GM19035 (cell line): ENCODE measurements around the gene OR2M2.

ENCODE experiments used
- ATAC-seq: cut with Tn5 transposase; IDR thresholded peaks from one replicate; pipeline ENCODE4 v1.9.1; 2021; ENCODE audit not compliant: unreplicated experiment

Gene OR2M2, protein sequence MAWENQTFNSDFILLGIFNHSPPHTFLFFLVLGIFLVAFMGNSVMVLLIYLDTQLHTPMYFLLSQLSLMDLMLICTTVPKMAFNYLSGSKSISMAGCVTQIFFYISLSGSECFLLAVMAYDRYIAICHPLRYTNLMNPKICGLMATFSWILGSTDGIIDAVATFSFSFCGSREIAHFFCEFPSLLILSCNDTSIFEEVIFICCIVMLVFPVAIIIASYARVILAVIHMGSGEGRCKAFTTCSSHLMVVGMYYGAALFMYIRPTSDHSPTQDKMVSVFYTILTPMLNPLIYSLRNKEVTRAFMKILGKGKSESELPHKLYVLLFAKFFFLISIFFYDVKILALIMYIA

DNA sequence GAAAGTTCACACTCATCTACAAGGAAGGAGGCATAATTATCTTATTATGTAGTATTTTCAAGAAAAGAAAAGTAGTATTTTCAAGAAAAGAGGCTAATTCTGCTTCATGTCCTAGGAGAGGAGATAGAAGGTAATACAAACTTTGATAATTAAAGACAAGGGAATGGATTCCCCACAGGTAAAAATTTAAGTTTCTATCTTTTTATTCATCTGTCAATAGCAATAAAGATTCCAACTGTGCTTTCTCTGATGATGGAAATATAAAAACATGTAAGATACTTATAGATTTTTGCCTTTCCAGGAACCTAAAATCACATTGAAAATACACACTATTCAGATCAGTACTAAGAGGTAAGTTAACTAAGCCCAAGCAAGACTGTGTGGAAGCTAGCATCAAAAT lies at the start of gene OR2M2:
Gene OR2M2 (plus strand): TSS at position 301 of the 400 bp plus-strand sequence. CDS start 5,165 bp downstream, outside the sequence.
- ATAC-seq: no peak

DNA sequence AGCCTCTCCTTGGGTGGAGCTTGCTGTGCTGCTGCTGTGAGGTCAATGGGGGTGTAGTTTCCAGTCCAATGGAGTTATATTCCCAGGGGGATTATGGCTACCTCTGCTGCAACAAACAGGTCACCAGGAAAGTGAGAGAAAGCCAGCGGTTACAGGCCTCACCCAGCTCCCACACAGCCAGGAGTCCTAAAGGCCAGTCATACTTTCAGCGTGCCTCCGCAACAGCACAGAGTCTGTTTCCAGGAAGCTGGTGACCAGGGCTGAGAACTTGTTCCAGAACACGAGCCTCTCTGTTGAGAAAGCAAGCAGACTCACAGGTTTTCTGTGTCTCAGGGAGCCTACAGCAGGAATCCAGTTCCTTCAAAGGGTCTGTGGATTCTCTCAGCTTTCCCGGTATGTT lies 47.0 kb upstream of the OR2M2 start:
- ATAC-seq: no peak

DNA sequence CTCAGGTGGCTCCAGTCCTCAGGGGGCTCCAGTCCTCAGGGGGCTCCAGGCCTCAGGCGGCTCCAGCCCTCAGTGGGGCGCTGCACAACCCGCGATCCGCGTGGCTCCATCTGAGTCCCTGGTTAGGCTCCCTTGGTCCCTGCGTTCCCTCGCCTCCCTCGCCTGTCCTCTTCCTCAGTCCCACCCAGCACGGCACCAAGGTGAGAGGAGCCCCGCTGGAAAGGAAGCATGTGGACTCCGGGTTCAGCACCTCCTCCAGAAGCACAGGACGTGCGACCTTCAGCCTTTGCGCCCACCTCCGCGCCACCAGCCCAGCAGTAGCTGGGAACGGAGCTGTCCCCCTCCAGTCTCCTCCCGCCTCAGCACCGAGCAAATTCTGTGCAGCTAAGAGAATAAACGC lies 37.8 kb upstream of the OR2M2 start:
- no peak for ATAC-seq

DNA sequence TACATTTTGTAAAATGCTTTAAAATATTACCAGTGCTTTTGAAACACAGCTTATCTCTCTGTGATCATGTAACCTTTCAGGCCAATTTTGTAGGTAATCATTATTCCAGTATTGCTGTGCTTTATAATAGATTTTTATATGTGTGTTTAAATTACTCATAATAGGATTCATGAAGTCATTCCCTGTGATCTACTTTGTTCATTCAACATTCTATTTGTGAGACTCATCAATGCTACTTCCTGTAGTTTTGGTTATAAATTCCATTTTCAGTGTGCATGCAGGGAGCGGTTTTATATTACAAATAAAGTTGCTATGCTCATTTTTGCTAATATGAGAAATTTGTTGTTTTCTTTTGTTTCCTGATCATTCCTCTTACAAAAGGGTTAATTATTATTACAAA lies 33.8 kb upstream of the OR2M2 start:
- ATAC-seq: no peak

DNA sequence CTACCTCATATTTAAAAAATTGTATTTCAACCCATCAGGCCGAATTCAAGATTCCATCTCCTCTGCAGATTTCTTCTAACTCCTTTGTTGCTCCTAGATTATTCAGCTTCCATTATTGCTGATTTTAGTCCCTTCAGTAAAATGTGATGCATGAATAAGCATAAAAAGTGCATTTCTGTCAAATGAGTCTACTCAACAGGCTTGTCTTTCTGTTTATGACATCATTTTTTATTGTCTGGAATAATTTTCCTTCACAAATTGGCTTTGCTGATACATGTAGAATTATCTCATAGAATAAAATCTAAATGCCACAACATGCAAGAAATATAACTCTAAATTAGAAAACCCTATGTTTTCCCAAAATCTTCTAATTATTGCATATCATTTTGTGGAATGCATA lies 31.3 kb upstream of the OR2M2 start:
- no peak for ATAC-seq

DNA sequence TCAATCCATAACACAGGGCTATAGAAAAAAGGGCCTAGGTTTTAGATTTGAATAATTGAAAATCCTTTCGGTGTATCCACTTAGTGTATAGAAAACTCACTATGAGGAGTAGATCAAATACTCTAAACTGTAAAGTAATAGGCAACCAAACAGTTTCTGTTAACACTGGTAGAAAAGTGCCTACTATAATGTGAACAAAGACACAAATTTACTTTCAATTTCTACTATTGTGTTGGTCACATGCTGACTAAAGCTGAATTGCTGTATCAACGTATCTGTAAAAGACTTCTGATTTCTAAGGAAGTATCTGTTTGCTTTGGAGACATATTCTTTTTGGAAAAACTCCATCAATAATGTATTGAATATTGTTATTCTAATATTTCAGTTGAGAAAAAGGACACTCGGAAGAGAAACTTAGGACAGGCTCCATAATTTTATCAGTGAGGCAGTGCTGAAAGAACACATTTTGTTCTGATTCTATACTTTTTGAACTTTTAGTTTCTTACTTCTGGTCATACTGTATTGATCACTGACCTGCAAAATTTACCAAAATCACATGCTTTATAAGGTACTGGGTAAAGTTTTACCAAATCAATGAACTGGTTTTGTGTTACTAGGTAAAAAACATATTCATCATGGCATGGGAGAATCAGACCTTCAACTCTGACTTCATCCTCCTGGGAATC lies 30.0 kb upstream of the OR2M2 start, which contains the start of gene OR2M5:
Gene OR2M5 (plus strand): TSS at position 636 of the 686 bp plus-strand sequence. CDS start 0 bp downstream, at position 636.
- no peak for ATAC-seq

DNA sequence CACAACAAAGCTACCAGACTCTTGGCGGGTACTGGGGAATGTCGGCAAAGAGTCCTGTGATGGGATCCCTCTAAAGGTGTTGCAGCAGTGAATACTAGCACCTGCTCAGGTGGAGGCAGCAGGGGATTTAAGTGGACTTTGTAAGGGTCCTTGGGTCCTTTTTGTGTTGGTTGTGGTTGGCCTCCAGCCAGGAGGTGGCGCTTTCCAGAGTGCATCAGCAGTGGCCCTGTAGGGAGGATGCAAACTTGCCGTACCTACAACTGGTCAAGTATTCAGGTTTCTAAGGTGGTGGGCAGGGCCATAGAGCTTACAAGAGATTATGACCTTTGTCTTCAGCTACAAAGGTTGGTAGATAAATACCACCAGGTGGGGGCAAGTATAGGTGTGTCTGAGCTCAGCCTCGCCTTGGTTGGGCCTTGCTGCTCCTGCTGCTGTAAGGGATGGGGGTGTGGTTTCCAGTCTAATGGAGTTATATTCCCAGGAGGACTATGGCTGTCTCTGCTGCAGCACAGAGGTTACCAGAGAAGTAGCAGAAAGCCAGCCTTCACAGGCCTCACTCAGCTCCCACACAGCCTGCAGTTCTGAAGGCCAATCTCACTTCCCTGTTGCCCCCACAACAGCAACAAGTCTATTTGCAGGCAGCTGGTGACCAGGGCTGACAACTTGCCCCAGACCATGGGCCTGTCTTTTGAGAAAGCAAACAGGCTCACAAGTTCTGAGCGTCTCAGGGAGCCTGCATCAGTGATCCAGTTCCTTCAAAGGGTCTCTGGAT lies 22.4 kb upstream of the OR2M2 start:
- no peak for ATAC-seq

DNA sequence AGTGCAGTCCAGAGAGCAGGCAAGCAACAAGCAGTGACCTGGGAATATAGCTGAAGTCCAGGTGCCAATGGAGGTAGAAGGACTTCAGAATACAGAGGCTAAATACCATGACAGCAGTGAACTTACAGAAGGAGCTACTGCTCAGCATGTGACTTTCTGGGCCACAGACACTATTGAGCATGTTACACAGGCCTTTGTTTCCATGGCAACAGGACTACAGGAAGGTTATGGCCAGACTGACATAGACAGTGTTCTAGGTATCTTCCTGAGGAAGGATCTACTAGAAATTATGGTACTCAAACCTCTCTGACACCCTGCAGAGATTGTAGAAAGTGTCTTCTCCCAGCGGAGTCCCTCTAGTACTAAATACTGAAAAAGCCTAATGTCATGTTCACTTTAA lies 18.7 kb upstream of the OR2M2 start:
- no peak for ATAC-seq

DNA sequence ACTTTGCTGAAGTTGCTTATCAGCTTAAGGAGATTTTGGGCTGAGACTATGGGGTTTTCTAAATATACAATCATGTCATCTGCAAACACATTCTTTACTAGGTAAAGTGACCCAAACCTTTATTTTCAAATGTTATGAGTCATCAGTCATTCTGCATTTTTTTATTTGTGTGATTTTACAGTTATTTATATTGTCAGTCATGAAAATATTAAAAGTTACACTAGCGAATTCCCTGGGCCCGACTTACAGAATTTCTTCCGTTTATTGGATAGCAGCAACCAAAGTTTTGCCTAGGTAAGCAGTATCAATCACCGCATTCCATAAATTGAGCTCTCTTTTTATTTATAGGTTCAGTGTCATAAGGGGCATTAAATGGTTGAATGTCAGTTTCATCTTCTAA lies 15.9 kb upstream of the OR2M2 start:
- ATAC-seq: no peak

DNA sequence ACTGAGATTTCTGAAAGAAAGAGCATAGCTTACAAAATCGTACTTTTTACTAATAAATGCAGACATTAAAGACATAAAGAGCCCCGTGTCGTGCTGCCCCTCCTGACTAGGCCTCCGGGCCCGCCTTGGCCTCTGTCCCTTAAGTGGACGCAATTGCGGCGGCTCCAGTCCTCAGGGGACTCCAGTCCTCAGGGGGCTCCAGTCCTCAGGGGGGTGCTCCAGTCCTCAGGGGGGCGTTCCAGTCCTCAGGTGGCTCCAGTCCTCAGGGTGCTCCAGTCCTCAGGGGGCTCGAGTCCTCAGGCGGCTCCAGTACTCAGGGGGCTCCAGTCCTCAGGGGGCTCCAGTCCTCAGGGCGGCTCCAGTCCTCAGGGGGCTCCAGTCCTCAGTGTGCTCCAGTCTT lies 10.6 kb upstream of the OR2M2 start:
- ATAC-seq: no peak

DNA sequence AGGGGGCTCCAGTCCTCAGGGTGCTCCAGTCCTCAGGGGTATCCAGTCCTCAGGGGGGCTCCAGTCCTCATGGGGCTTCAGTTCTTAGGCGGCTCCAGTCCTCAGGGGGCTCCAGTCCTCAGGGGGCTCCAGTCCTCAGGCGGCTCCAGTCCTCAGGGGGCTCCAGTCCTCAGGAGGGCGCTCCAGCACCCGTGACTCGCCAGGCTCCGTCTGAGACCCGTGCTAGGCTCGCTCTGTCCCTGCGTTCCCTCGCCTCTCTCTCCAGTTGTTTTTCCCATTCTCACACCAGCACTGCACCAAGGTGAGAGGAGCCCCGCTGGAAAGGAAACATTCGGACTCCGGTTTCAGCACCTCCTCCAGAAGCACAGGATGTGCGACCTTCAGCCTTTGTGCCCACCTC lies 9.4 kb upstream of the OR2M2 start:
- ATAC-seq: no peak

DNA sequence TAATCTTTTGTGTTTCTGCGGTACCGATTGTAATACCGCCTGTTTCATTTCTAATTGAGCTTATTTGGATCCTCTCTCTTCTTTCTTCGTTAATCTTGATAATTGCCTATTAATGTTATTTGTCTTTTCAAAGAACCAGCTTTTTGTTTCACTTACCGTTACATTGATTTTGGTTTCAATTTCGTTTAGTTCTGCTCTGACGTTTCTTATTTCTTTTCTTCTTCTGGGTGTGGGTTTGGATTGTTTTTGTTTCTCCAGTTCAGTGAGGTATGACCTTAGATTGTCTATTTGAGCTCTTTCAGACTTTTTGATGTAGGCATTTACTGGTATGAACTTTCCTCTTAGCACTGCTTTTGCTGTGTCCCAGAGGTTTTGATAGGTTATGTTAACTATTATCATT lies 9.4 kb downstream of the OR2M2 start:
- ATAC-seq: no peak

DNA sequence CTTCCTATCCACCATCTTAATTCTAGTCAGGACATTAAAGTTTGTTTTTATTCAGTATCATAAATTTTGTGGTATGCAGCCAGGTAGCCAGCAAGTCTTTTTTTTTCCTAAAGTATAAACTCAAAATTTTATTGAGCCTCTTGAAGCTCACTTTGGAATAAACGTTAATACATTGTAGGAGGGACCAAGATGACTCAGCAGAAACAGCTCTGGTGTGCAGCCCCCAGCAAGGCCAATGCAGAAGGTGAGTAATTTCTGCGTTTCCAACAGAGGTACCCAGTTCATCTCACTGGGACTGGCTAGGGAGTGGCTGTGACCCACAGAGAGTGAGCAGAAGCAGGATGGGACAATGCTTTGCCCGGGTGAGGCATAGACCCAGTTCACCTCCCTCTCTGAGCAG lies 12.7 kb downstream of the OR2M2 start:
- no peak for ATAC-seq

DNA sequence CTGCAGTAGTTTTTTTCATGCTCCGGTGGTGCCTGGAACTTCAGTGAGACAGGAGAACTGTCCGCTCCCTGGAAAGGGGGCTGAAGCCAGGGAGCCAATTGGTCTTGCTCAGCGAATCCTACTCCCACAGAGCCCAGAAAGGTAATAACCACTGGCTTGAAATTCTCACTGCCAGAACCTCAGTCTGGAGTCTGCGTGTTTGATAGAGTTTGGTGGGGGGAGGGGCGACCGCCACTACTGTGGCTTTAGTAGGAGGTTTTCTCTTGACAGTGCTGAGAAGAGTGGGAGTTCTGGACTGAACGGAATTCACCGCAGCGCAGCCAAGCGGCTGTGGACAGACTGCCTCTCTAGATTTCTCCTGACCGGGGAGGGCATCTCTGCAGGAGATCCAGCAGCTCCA lies 14.4 kb downstream of the OR2M2 start:
- ATAC-seq: no peak

DNA sequence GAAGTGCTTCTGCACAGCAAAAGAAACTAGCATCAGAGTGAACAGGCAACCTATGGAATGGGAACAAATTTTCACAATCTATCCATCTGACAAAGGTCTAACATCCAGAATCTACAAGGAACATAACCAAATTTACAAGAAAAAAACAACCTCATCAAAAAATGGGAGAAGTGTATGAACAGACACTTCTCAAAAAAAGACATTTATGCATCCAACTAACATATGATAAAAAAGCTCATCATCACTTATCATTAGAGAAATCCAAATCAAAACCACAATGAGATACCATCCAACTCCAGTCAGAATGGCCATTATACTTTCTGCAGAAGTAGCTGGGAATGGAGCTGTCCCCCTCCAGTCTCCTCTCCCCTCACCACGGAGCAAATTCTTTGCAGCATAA lies 19.5 kb downstream of the OR2M2 start:
- no peak for ATAC-seq

DNA sequence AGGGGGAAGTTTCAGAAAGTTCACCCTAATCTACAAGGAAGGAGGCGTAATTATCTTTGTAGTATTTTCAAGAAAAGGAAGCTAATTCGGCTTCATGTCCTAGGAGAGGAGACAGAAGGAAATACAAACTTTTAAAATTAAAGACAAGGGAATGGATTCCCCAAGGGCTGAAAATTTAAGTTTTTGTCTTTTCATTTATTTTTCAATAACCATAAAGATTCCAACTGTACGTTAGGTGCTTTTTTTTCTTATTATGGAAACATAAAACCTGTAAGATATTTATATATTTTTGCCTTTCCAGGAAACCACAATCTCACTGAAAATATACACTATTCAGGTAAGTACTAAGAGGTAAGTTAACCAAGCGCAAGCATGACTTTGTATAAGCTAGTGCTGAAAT lies 22.3 kb downstream of the OR2M2 start, which contains the start of gene OR2M3:
Gene OR2M3 (plus strand): TSS at position 301 of the 400 bp plus-strand sequence. CDS start 5,803 bp downstream, outside the sequence.
- ATAC-seq: no peak

DNA sequence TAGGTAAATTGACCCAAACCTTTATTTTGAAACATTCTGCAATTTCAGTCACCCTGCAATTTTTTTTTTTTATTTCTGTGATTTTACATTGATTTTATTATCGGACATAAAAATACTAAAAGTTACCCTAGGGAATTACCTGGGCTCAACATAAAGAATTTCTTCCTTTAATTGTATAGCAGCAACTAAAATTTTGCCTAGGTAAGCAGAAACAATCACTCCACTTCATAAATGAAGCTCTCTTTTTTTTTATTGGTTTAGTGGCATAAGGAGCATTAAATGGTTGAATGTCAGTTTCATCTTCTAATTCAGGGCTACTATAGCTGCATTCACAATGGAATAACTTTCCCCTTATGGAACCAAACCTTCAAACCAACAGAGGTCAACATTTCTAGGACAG lies 41.3 kb downstream of the OR2M2 start:
- ATAC-seq: no peak

DNA sequence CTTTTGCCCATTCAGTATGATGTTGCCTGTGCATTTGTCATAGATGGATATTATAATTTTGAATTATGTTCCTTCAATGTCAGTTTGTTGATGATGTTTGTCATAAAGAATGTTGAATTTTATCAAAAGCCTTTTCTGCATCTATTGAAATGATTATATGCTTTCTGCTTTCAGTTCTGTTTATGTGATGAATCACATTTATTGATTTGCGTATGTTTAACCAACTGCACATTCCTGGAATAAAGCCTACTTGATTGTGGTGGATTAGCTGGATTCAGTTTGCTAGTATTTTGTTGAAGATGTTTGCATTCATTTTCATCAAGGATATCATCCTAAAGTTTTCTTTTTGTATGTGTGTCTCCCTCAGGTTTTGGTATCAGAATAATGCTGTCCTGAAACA lies 50.9 kb downstream of the OR2M2 start:
- no peak for ATAC-seq

DNA sequence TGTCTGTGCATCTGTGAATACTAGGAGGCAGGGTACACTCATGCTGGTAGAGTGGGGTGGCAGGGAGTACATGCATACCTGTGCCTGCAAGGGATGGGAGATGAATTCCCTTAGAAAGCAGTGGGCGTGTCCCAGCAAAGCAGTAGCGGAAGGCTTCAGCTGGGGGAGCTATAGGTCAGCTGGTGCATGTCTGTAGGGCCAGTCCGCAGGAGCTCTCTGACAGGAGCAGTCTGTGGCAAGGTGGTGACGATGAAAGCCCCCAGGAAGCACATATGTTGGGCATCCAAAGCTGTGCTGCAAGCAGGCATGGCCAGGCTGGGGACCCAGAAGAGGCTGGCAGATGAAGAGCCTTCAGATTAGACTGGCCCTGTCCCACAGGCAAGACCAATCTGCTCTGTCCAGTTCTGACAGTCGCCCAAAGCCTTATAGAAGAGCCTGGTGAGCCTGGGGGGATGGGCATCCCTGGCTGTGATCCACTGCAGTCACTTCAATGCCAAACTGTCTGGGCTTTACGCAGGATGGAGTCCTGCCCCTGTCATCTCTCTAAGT lies 54.8 kb downstream of the OR2M2 start:
- no peak for ATAC-seq
